NAMALWA (cell line): ENCODE results near the gene HECA.
A peak's percentile ranks its signal among the peaks of the same experiment; 100 is the strongest.
"Not testable (repeated sequence)": the region's sequence is repeated elsewhere in the genome, so short reads cannot be mapped to it uniquely, and the experiment has no call there.

Source experiments
- DNase-seq: peaks from one replicate; pipeline ENCODE4 v3.0.0-alpha.2; 2015; ENCODE audit warnings: low spot score

Gene HECA

DNA sequence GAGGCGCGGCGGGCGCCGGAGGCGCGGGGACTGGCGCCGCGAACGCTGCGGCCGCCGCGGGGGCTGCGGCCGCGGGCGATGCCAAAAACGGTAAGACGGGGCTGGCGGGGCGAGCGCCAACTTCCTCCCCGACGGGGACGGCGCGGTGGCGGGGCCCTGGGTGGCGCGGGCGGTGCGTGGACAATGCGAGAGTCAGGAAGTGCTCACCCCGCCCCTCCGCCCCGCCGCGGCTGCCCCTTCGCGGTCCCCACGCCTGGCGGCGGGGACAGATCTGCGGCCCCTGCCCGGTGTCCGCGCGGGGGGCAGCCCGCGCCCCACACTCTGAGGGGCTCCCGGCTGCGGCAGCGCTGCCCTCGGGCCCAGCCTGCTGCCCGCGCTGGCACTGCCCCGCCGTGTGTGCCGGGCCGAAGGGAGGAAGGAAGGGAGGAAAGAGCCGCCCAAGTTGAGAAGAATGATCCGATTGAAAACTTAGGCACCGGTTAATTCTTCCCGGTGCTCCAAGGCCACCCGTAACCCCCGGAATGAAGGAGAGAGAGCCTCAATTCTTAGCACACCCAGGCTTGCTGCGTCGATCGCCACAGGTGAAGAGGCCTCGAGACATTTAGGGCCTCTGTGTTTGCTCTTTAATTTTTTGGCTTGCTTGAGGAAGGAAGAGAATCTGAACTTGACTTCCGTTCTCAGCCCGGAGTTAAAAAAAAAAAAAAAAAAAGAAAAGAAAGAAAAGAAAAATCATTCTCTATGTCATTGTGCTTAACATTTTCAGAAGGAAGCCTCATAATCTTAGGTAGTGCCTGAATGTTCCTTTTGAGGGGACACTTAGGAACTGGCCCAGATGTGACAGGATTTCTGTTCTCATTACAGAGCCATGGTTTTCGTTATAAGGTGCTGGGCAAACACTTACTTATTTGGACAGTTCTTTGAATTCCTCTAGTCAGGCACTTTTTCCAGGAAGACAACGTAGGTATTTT lies 982 bp downstream of the HECA start:
- DNase-seq = peak; percentile 69

DNA sequence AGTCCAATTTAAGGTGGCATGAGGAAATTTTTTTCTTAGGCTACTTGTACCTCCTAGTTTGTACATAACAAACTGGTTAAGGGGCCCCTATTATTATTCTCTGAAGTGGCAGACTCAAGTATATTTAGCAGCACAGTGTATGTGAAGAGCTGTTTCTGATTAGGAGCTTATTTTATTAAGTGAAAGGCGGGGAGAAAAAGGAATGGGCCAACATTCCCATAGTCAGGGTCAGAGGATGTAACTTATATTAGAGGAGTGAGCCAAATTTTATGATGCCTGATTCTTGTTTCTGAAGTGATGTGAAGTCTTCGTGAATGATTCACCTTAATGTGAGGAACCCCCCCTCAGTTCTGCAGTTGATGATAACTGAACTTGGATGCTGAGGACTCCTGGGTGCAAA lies 2.8 kb downstream of the HECA start:
- no peak for DNase-seq

- not testable (repeated sequence) for DNase-seq
Observed at GRCh38 chr6:139140854-139141253, 6.0 kb downstream of the HECA start.

GRCh38 chr6:139142262-139142661 lies 7.4 kb downstream of the HECA start:
- DNase-seq = no peak

DNA sequence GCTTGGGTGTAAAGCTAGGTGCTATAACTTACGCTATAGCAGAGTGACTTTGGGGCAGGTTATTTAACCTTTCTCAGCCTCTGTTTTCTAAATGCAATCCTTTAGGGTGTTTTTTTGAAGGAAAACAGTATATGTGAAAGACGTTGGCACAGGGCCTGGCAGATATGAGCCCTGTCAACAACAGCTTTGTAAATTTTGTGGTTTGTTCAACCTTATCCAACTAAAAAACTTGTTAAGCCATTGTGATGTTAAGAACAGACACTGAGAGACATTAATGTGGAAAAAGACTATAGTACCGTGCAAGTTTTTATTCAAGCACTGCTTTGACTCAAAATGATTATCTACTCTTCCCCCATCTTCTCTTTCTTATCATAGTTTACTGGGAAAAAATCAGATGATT lies 8.2 kb downstream of the HECA start:
- DNase-seq = no peak

DNA sequence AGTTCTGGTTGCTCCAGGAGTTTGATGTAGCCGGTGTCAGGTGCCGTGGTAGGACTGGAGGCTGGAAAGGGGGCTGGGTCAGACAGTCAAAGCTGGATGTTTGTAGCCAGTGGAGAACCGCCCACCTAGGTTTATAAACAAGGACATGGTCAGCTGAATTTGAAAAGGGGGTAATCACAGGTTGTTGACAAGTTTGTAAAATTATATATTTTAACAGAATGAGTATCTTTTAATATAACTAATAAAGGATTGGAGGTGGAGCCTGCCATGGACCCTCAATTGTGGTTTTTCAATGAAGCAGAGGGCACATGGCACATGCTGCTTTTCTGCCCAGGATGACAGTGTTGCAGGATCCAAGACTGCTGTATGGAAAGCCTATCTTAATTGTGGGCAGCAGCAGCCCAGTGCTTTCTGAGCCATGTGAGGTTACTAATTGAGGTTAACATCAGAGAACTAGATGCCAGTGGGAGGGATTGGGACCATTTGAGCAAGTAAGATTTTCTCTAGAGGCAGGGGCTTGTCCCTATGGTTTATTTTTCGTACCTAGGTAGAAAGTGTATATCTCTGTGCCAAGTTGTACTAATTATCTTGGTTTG lies 9.7 kb downstream of the HECA start:
- no peak for DNase-seq

- no peak for DNase-seq
Observed at GRCh38 chr6:139145661-139146060, 10.8 kb downstream of the HECA start.

GRCh38 chr6:139146317-139146726 lies 11.4 kb downstream of the HECA start:
- DNase-seq = no peak

DNA sequence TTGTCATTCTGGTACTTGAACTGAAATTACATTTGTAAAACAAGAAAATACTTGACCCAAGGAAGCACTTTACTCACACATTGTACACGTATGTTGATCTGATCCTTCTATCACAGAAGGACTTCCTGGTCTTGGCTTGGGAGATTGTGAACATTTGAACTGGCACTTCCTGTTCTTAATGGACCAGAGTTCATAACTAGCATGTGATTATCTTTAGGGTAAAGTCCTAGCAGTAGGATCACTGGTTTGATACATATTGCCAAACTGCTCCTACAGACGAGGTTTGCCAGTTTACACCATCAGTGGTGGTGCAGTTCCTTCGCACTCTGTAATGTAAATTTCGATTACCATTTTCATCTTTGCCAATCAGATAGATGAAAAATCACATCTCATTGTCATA lies 12.7 kb downstream of the HECA start:
- no peak for DNase-seq

DNA sequence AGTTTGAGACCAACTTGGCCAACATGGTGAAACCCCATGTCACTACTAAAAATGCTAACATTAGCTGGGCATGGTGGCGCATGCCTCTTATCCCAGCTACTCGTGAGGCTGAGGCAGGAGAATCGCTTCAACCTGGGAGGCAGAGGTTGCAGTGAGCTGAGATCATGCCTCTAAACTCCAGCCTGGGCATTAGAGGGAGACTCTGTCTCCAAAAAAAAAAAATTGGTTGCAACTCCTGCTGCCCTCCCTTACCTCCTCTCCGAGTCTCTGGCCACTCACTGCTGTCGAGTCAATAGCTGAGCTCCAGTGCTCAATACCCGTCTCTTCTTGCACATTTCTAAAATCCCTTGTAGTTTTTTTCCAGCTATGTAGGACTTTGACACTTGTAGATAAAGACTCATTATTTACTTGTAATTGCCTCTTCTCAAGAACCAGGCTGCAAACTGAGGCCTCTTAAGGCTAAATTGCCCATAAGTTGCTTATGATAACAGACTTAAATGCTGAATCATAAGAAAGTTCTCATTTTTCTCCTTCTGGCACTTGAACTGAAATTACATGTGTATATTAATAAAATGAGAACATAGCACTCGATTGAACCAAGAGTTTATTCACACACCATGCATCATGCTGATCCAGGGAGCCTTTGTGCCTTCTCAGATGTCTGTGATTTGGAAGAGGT lies 13.8 kb downstream of the HECA start:
- DNase-seq = no peak

DNA sequence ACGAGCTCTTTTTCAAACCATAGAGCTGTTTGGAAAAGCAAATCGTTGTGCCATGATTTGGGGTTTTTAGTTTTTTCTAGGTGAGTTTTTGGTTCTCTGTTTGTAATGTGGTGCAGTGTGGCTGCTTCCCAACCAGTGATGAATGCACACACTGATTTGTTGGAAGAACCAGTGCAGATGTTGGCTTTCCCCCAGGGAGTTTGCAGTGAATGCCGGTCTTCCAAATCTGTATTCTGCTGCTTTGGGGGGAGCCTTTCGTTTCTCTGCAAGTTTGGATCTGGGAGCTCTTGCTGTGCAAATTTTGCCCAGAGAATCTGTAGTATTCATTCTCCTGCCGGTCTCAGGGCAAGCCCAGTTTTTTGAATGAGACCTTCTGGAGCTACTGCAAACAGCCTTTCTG lies 14.5 kb downstream of the HECA start:
- DNase-seq = no peak

DNA sequence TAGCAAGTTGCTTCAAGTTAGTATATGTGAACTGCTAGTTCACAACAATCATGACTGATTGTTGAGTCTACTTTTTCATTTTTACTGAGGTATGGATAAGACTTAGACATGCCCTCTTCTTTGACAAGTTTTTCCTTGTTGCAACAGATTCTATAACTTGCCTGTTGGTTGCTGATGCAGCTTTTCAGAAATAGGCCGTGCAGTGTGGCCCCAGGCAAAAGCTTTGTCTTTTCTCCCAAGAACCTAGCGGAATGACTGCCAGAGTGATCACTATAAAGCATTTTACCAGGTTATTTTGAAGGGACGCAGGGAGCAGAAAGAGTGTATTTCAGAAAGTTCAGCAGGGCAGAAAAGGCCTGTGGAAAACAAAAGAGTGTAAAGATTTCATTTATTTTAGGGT lies 16.0 kb downstream of the HECA start:
- no peak for DNase-seq

GRCh38 chr6:139151425-139152087 lies 16.7 kb downstream of the HECA start:
- no peak for DNase-seq

GRCh38 chr6:139152088-139152891 lies 17.4 kb downstream of the HECA start:
- no peak for DNase-seq

GRCh38 chr6:139152892-139153271 lies 18.0 kb downstream of the HECA start:
- no peak for DNase-seq

GRCh38 chr6:139153855-139154254 lies 19.0 kb downstream of the HECA start:
- DNase-seq = no peak

- DNase-seq = no peak
Observed at GRCh38 chr6:139154881-139155547, 20.1 kb downstream of the HECA start.

- no peak for DNase-seq
Observed at GRCh38 chr6:139156102-139156501, 21.2 kb downstream of the HECA start.

DNA sequence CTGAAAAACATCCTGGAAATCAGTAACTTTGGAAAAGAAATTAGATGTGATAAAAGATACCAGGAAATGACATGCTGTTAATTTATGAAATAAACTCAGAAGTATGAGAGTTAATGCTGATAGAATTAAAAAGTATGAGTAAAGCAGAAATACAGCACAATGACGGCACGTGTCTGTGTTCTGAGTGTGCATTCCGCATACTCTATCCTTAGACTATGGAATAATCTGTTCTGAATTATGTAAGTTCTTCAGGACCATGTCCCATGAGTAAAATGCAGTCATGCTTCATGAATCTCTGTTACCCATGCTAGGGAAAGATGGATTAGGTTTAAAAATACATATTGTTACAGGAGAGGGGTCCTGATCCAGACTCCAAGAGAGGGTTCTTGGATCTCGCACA lies 21.7 kb downstream of the HECA start:
- DNase-seq = no peak

GRCh38 chr6:139157086-139157485 lies 22.2 kb downstream of the HECA start:
- DNase-seq = not testable (repeated sequence)

DNA sequence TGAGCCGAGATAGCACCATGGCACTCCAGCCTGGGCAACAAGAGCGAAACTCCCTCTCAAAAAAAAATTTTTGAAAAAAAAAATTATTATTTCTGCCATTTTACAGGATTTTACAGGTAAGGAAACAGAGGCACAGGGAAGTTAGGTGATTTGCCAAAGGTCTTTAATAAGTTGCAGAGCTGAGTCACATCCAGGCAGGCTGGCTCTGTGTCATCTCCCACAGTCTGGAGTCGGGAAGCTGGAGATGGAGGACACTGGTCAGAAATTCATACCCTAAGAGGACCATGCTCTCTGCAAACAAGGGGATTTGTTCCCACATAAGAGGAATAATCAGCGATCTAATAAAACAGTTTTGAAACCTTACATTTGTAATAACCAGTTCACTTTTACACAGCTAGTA lies 24.1 kb downstream of the HECA start:
- no peak for DNase-seq
